ENCODE measurements around the gene ADGRV1. TPM values are rescaled to one million over a fixed set of nuclear protein-coding genes. Genes with fewer than 3 reads are reported as not detected.

ADGRV1 gene
- total and polyA plus RNA-seq, 8 donors: 0.75 to 10.3 (median 4.0) TPM

DNA sequence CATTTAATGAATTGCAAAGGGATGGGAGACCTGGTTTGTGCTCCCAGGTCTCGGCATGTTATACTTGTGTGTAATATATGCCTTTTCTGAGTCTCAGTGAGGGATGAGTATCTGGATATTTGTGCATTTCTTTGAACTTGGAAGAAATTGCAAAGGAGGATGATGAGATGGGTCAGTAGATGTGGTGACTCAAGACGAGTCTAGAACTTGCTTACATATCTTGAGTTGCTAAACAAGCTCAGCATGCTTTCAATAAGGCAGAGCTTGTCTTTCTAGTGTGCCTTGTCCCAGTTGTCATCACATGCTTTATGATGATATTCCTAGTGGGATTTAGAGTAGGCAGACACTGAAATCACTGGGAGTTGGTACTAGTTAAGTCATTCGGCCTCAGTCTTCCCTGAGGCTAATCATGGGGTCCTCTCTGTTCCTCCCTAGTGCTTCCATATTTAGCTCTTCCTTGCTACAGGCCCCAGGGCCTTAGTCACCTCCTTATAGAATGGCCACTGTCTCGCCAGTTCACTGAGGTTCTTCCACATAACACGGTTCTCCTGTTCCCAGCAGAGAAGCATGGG, 602.2 kb downstream of the ADGRV1 start:
- H3K9me3 ChIP-seq: no peaks in the 10 kb centered on the region
- H3K27me3 ChIP-seq: no peaks in the 10 kb centered on the region
- TF ChIP-seq POLR2A (IDR thresholded peaks at IDR 0.05) (no peak), POLR2AphosphoS5 (IDR thresholded peaks at IDR 0.05) (no peak), EP300 (IDR thresholded peaks at IDR 0.05) (no peak)
- TF ChIP-seq, protein P1, sequence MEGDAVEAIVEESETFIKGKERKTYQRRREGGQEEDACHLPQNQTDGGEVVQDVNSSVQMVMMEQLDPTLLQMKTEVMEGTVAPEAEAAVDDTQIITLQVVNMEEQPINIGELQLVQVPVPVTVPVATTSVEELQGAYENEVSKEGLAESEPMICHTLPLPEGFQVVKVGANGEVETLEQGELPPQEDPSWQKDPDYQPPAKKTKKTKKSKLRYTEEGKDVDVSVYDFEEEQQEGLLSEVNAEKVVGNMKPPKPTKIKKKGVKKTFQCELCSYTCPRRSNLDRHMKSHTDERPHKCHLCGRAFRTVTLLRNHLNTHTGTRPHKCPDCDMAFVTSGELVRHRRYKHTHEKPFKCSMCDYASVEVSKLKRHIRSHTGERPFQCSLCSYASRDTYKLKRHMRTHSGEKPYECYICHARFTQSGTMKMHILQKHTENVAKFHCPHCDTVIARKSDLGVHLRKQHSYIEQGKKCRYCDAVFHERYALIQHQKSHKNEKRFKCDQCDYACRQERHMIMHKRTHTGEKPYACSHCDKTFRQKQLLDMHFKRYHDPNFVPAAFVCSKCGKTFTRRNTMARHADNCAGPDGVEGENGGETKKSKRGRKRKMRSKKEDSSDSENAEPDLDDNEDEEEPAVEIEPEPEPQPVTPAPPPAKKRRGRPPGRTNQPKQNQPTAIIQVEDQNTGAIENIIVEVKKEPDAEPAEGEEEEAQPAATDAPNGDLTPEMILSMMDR (IDR thresholded peaks at IDR 0.05): no peak
- H3K36me3 ChIP-seq: no peaks in the 10 kb centered on the region
- no peak for DNase-seq
- WGBS, 5 donors: 81 to 98% (median 97%) methylated on average over 5 of the region's 5 CpGs
- H3K27ac ChIP-seq: no peak overlapping the region
- intact Hi-C loops (cut with DNase I; ENCODE audit: low total_unique reads): no loop called here
- no peak overlapping the region for H3K4me3 ChIP-seq
- peaks cover 11 to 30% (median 13%) of the 10 kb centered on the region in 4 donors for H3K4me1 ChIP-seq

DNA sequence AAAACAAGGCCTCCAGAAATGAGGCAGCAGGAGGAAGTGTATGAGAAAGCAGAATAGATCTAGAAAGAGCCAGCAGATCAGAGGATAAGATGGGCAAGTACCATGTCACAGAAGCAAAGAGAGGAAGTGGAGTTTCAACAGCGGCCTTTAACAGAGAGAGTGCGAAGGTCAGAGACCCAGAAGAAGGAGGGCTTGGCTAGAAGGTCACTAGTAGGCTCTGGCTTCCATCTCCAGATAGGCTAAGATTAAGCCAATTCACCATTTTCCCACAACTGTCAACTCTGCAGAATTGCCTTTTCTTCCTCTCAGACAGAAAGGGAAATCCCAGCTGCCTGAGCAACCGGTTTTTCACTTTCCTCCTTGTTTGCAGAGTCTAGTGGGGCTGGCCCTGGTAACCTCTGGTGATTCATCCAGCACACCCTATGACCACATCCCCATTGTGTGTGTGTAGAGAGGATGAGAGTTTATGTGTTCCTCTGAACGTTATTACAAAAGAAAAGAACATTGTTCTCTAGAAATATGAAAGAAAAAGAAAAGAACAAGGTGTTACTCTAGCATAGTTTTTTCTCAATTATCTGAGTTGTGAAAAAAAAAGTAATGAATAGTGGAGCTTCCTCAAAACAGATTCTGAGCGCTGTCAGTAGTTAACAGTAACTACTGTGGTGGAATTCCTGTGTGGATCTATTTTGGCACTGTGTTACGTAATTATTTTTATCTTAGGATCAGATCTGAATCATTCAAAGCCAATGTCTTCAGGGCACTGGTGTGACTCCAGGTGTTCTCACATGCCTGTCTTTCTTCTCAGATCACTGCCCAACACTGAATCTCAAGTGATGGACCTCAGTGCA, 604.2 kb downstream of the ADGRV1 start:
- no peak overlapping the region for H3K4me3 ChIP-seq
- H3K36me3 ChIP-seq: no peaks in the 10 kb centered on the region
- no peaks in the 10 kb centered on the region for H3K9me3 ChIP-seq
- H3K27me3 ChIP-seq: no peaks in the 10 kb centered on the region
- H3K4me1 ChIP-seq: peaks cover 11 to 36% (median 13%) of the 10 kb centered on the region in 4 donors
- peak overlapping the region in 4 of 5 donors; percentile 57 to 75 (median 61) for H3K27ac ChIP-seq
- intact Hi-C loops (cut with DNase I; ENCODE audit: low total_unique reads): no loop called here
- peak; percentile 75 to 92 for DNase-seq
- TF ChIP-seq POLR2AphosphoS5 (IDR thresholded peaks at IDR 0.05): peak in 2 of 3 donors; percentile 54 to 81
- TF ChIP-seq EP300 (IDR thresholded peaks at IDR 0.05): no peak
- 42 to 54% (median 44%) methylated on average over 6 of the region's 6 CpGs for WGBS, 5 donors

DNA sequence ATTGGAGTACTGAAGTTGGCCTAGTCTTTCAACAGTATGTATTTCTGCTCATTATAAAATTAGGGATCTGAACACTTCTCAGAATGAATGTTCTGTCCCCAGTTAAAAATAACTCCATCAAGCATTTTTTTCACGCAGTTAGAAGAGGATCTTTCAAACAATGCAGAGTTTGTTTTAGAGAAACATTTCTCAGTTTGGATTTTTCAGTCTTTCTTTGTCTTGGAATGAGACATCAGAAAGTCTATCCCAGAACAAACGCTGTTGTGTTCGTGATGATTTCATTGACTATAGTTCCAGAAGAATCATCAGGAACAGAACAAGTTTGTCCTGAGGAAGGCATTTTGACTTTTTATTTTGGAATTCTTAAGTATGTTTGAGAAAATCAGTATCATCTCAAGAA, 605.8 kb downstream of the ADGRV1 start:
- H3K27ac ChIP-seq: no peak overlapping the region

DNA sequence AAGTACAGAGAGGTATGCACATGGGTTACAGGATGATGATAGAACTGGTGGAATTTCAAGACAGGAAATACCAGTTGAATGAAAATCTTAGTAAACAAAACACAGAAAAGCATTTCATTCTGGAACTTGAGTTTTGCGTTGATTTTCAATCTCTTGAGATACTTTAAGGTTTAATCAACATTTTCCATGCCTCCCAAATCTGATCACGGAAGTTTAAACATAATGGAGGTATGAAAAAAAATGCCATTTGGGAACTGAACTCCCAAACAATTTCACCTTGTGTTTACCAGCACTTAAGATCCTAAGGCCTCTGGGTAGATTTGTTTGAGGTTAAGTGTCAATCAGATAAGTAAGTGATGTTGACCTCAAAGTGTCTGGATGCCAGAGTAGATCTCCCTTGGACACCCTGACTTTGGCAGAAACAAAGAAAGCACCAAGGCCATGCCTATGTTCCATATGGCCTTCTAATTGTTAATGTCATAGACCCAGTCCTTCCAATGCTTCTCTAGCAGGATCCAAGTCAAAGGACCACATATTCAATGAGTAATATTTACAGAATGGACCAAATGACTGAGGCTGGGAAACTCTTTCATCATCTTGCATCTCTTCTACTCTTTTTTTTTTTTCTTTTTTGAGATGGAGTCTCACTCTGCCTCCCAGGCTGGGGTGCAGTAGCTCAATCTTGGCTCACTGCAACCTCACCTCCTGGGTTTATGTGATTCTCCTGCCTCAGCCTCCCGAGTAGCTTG, 607.6 kb downstream of the ADGRV1 start:
- 53 to 74% (median 64%) methylated on average over 3 of the region's 3 CpGs for WGBS, 5 donors
- H3K4me3 ChIP-seq: no peak overlapping the region
- TF ChIP-seq, protein P1 (IDR thresholded peaks at IDR 0.05): no peak
- no peak for TF ChIP-seq POLR2AphosphoS5 (IDR thresholded peaks at IDR 0.05)
- no peak for TF ChIP-seq EP300 (IDR thresholded peaks at IDR 0.05)
- no peak for TF ChIP-seq POLR2A (IDR thresholded peaks at IDR 0.05)
- H3K9me3 ChIP-seq: no peaks in the 10 kb centered on the region
- peaks cover 11 to 41% (median 13%) of the 10 kb centered on the region in 4 donors for H3K4me1 ChIP-seq
- intact Hi-C loops (cut with DNase I; ENCODE audit: low total_unique reads): no loop called here
- no peak overlapping the region for H3K27ac ChIP-seq
- no peaks in the 10 kb centered on the region for H3K36me3 ChIP-seq
- DNase-seq: no peak
- no peaks in the 10 kb centered on the region for H3K27me3 ChIP-seq

More for the DNA sequence above, 605.8 kb downstream of the ADGRV1 start:
- DNase-seq: no peak
- intact Hi-C loops (cut with DNase I; ENCODE audit: low total_unique reads): no loop called here
- H3K9me3 ChIP-seq: no peaks in the 10 kb centered on the region
- TF ChIP-seq, protein P1 (IDR thresholded peaks at IDR 0.05): no peak
- no peak for TF ChIP-seq POLR2A (IDR thresholded peaks at IDR 0.05)
- no peak for TF ChIP-seq POLR2AphosphoS5 (IDR thresholded peaks at IDR 0.05)
- TF ChIP-seq EP300 (IDR thresholded peaks at IDR 0.05): no peak
- whole genome bisulfite sequencing, 5 donors: 57 to 79% (median 73%) methylated on average over 3 of the region's 3 CpGs
- no peaks in the 10 kb centered on the region for H3K27me3 ChIP-seq
- H3K4me1 ChIP-seq: peaks cover 11 to 36% (median 13%) of the 10 kb centered on the region in 4 donors
- no peaks in the 10 kb centered on the region for H3K36me3 ChIP-seq
- no peak overlapping the region for H3K4me3 ChIP-seq

Data from stomach (tissue), 9 donors.